Panc1 (cell line): ENCODE data around the gene AFG3L2. TPM values are rescaled to one million over a fixed set of nuclear protein-coding genes. Genes with fewer than 3 reads are reported as not detected.

Experiments
- ATAC-seq: fragments of 200-7000 bp; cut with Tn5 transposase; 2 replicates; pipeline ENCODE4 v1.9.1; 2020; ENCODE audit warnings: mild to moderate bottlenecking, moderate library complexity
- BruUV-seq: library from RNA; stranded (reverse); fragments of 400-500 nt; replicated peaks from 2 replicates; lab custom pipeline; 2021; lab: Mats Ljungman, UMichigan
- CTCF ChIA-PET: fragments of 300-600 bp; sonication (Branson Sonifier 250); formaldehyde crosslinking; loops from one replicate; lab custom pipeline; 2022; ENCODE audit warnings: antibody characterized with exemption; lab: Charles Lee
- POLR2A ChIA-PET: fragments of 300-600 bp; sonication (Branson Sonifier 250); formaldehyde crosslinking; loops from one replicate; lab custom pipeline; 2022; ENCODE audit warnings: antibody characterized with exemption; lab: Charles Lee
- DNase-seq: peaks from one replicate; pipeline ENCODE4 v3.0.0-alpha.2; 2010; ENCODE audit warnings: low read depth, low spot score
- H3K27ac ChIP-seq: 2 replicates; pipeline ENCODE4 v1.5.1; 2011; ENCODE audit warnings: mild to moderate bottlenecking, low read length, inconsistent platforms
- H3K27me3 ChIP-seq: fragments of 200-500 bp; sonication (Bioruptor generic); 2 replicates; pipeline ENCODE4 v1.6.0; 2014; ENCODE audit warnings: low read length, inconsistent platforms; ENCODE audit not compliant: control insufficient read depth, insufficient read depth
- H3K36me3 ChIP-seq: fragments of 200-500 bp; sonication (Bioruptor generic); 2 replicates; pipeline ENCODE4 v1.5.1; 2014; ENCODE audit warnings: inconsistent platforms, mild to moderate bottlenecking, low read length, moderate library complexity; ENCODE audit not compliant: control insufficient read depth, insufficient read depth
- H3K4me1 ChIP-seq: 2 replicates; pipeline ENCODE4 v1.5.1; 2011; ENCODE audit warnings: inconsistent platforms, mild to moderate bottlenecking, low read length, moderate library complexity; ENCODE audit not compliant: control insufficient read depth, insufficient read depth
- H3K4me3 ChIP-seq, 2 experiments: 2 replicates each; pipeline ENCODE4 v1.5.1; 2011 to 2012; ENCODE audit warnings: low read depth in 2 of 2, low read length in 2 of 2, mild to moderate bottlenecking in 2 of 2, inconsistent platforms in 1 of 2, moderate library complexity in 1 of 2
- H3K9me3 ChIP-seq: fragments of 200-500 bp; sonication (Bioruptor generic); 2 replicates; pipeline ENCODE4 v1.5.1; 2014; ENCODE audit warnings: low read depth, mild to moderate bottlenecking, inconsistent platforms, low read length, moderate library complexity; ENCODE audit not compliant: control insufficient read depth, insufficient read depth
- POLR2AphosphoS5 ChIP-seq: IDR thresholded peaks from 2 replicates; pipeline ENCODE4 v1.6.1; 2012; ENCODE audit warnings: mild to moderate bottlenecking, low read depth, low read length, moderate library complexity
- SIN3A ChIP-seq: IDR thresholded peaks from 2 replicates; pipeline ENCODE4 v1.6.1; 2012; ENCODE audit warnings: low read depth, mild to moderate bottlenecking, low read length, moderate library complexity, borderline replicate concordance; ENCODE audit not compliant: insufficient read depth
- TCF7L2 ChIP-seq: IDR thresholded peaks from 2 replicates; pipeline ENCODE4 v1.6.1; 2011; ENCODE audit warnings: mild to moderate bottlenecking, low read depth, low read length, inconsistent platforms
- in situ Hi-C: cut with HindIII; loops from 2 replicates; pipeline ENCODE4 v1.10.0; 2016; ENCODE audit warnings: low sequenced_read_pairs, low pct_unique_long_range_greater_than_20kb
- intact Hi-C: fragments of 100-400 bp; cut with micrococcal nuclease; formaldehyde crosslinking; loops from one replicate; pipeline ENCODE4 v1.10.0; 2022; ENCODE audit not compliant: unreplicated experiment
- total RNA-seq: library from RNA; stranded (reverse); gene quantifications from one replicate; pipeline ENCODE4 v1.2.1, GENCODE V29; 2021; ENCODE audit not compliant: unreplicated experiment
- TF ChIP-seq, protein P1 (sequence below), 2 experiments: IDR thresholded peaks; 2 replicates each; pipeline ENCODE4 v1.6.1; 2011 to 2012; ENCODE audit warnings: low read depth in 2 of 2, control low read depth in 1 of 2, low read length in 1 of 2, mild to moderate bottlenecking in 1 of 2, moderate library complexity in 1 of 2; ENCODE audit not compliant: insufficient read depth in 1 of 2
- TF ChIP-seq, protein P2 (sequence below): fragments of 450-650 bp; IDR thresholded peaks from 2 replicates; pipeline ENCODE4 v1.5.1; 2017; ENCODE audit warnings: mild to moderate bottlenecking

AFG3L2 gene
- total RNA-seq, 1 experiment from 2014 or later: 58.0 TPM

DNA sequence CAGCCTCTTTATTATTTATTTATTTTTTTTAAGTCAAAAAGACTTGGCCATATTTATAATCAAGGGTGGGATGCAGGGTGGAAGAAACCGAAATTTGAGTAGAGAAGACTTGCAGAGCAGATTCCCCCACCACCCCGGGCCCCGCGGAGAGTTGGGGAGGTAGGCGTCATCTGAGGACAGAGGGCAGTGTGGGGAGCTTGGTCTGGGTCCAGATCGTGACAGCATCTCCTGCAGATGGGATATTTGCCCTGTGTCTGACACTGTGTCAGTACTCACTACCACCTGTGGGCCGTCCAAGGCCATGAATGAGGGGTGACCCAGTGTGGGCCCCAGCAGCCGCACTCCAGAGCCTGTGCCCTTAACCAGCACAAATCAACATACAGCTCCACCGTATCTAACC, 20.2 kb upstream of the AFG3L2 start:
- Histone ChIP-seq H3K4me1 (no peaks in the 10 kb centered on the region; the same call in 1 of the 2 replicates), H3K4me3 (no peak overlapping the region), H3K9me3 (no peaks in the 10 kb centered on the region), H3K27me3 (no peaks in the 10 kb centered on the region), H3K27ac (no peak overlapping the region), H3K36me3 (no peaks in the 10 kb centered on the region)
- intact Hi-C loops (no loop called here), in situ Hi-C loops (no loop called here)
- ChIA-PET CTCF (interaction anchor here (0.5 kb wide), 1 partner anchor 22 kb away, joined by 7 read pairs; no protein-coding TSS in a partner anchor), POLR2A (no interaction called here)
- no TSS peak for BruUV-seq
- DNase-seq: no peak
- TF ChIP-seq SIN3A: no peak
- no peak for TF ChIP-seq TCF7L2
- TF ChIP-seq POLR2AphosphoS5: no peak
- TF ChIP-seq, protein P1, sequence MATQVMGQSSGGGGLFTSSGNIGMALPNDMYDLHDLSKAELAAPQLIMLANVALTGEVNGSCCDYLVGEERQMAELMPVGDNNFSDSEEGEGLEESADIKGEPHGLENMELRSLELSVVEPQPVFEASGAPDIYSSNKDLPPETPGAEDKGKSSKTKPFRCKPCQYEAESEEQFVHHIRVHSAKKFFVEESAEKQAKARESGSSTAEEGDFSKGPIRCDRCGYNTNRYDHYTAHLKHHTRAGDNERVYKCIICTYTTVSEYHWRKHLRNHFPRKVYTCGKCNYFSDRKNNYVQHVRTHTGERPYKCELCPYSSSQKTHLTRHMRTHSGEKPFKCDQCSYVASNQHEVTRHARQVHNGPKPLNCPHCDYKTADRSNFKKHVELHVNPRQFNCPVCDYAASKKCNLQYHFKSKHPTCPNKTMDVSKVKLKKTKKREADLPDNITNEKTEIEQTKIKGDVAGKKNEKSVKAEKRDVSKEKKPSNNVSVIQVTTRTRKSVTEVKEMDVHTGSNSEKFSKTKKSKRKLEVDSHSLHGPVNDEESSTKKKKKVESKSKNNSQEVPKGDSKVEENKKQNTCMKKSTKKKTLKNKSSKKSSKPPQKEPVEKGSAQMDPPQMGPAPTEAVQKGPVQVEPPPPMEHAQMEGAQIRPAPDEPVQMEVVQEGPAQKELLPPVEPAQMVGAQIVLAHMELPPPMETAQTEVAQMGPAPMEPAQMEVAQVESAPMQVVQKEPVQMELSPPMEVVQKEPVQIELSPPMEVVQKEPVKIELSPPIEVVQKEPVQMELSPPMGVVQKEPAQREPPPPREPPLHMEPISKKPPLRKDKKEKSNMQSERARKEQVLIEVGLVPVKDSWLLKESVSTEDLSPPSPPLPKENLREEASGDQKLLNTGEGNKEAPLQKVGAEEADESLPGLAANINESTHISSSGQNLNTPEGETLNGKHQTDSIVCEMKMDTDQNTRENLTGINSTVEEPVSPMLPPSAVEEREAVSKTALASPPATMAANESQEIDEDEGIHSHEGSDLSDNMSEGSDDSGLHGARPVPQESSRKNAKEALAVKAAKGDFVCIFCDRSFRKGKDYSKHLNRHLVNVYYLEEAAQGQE (IDR thresholded peaks at IDR 0.05; ENCODE audit: insufficient read depth in 1 of 2, low read depth in 2 of 2, low read length in 1 of 2): no peak
- TF ChIP-seq, protein P2, sequence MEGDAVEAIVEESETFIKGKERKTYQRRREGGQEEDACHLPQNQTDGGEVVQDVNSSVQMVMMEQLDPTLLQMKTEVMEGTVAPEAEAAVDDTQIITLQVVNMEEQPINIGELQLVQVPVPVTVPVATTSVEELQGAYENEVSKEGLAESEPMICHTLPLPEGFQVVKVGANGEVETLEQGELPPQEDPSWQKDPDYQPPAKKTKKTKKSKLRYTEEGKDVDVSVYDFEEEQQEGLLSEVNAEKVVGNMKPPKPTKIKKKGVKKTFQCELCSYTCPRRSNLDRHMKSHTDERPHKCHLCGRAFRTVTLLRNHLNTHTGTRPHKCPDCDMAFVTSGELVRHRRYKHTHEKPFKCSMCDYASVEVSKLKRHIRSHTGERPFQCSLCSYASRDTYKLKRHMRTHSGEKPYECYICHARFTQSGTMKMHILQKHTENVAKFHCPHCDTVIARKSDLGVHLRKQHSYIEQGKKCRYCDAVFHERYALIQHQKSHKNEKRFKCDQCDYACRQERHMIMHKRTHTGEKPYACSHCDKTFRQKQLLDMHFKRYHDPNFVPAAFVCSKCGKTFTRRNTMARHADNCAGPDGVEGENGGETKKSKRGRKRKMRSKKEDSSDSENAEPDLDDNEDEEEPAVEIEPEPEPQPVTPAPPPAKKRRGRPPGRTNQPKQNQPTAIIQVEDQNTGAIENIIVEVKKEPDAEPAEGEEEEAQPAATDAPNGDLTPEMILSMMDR: no peak
- ATAC-seq: no peak

DNA sequence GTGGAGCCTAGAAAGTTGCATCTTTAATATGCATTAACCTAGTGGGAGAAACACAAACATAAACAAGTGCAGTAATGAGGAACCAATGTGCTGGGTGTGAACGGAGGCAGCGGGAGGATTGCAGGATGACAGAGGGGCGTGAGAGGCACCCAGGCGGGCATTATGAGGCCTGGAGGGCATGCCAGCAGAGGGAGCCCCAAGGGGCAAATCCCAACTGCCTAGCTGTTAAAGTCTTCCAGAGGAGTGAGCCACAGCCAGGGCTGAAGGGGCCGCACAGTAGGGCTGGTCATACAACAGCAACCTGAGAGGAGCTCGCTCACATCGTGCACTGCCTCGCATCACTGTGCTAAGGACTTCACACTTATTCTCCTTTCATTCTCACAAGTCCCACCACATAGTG, 17.4 kb upstream of the AFG3L2 start:
- BruUV-seq: no TSS peak
- ChIA-PET POLR2A (no interaction called here), CTCF (interaction anchor here (0.7 kb wide), 1 partner anchor 78 kb away, joined by 3 read pairs; no protein-coding TSS in a partner anchor)
- Histone ChIP-seq H3K27me3 (no peaks in the 10 kb centered on the region), H3K4me1 (no peaks in the 10 kb centered on the region; the same call in 1 of the 2 replicates), H3K9me3 (no peaks in the 10 kb centered on the region), H3K4me3 (no peak overlapping the region), H3K36me3 (no peaks in the 10 kb centered on the region), H3K27ac (no peak overlapping the region)
- ATAC-seq (peak; percentile 53), DNase-seq (no peak)
- TF ChIP-seq, protein P2: peak; percentile 73
- no peak for TF ChIP-seq TCF7L2
- intact Hi-C loops (no loop called here), in situ Hi-C loops (no loop called here)
